HEK293 (cell line): ENCODE measurements around the gene RPSA.
"Not testable (repeated sequence)": the region's sequence is repeated elsewhere in the genome, so short reads cannot be mapped to it uniquely, and the experiment has no call there.

Source experiments
- BCL11B ChIP-seq: fragments of 450-650 bp; formaldehyde crosslinking; IDR thresholded peaks from 2 replicates; pipeline ENCODE4 v1.5.1; 2016; ENCODE audit warnings: low read depth, missing biosample characterization, missing genetic modification characterization
- CTCF ChIP-seq: fragments of 450-650 bp; formaldehyde crosslinking; IDR thresholded peaks from 2 replicates; pipeline ENCODE4 v1.5.1; 2016; ENCODE audit warnings: missing biosample characterization, missing genetic modification characterization
- ZBTB10 ChIP-seq: fragments of 450-650 bp; formaldehyde crosslinking; IDR thresholded peaks from 2 replicates; pipeline ENCODE4 v1.5.1; 2016; ENCODE audit warnings: missing biosample characterization, missing genetic modification characterization
- ZEB2 ChIP-seq: fragments of 450-650 bp; formaldehyde crosslinking; IDR thresholded peaks from 2 replicates; pipeline ENCODE4 v1.5.1; 2016; ENCODE audit warnings: missing biosample characterization, missing genetic modification characterization
- ZNF239 ChIP-seq: fragments of 450-650 bp; formaldehyde crosslinking; IDR thresholded peaks from 2 replicates; pipeline ENCODE4 v1.5.1; 2016; ENCODE audit warnings: missing biosample characterization, missing genetic modification characterization
- ZNF292 ChIP-seq: fragments of 450-650 bp; formaldehyde crosslinking; IDR thresholded peaks from 2 replicates; pipeline ENCODE4 v1.5.1; 2016; ENCODE audit warnings: low read depth, missing biosample characterization, missing genetic modification characterization, borderline replicate concordance
- ZNF391 ChIP-seq: fragments of 450-650 bp; formaldehyde crosslinking; IDR thresholded peaks from 2 replicates; pipeline ENCODE4 v1.5.1; 2016; ENCODE audit warnings: low read depth, missing biosample characterization, missing genetic modification characterization, borderline replicate concordance
- ZNF510 ChIP-seq: fragments of 450-650 bp; formaldehyde crosslinking; IDR thresholded peaks from 2 replicates; pipeline ENCODE4 v1.5.1; 2018; ENCODE audit warnings: mild to moderate bottlenecking, missing genetic modification characterization, missing biosample characterization; ENCODE audit not compliant: insufficient replicate concordance

- not testable (repeated sequence) for TF ChIP-seq CTCF, ZNF510, ZBTB10, ZNF391, ZNF239, ZNF292, BCL11B, ZEB2 (tag by site-specific recombination)
Observed at GRCh38 chr3:39416998-39417397, 10.5 kb downstream of the RPSA start.
